SK-N-SH (cell line): Measurements from ENCODE around the gene ARHGEF18. TPM values are rescaled to one million over a fixed set of nuclear protein-coding genes. Genes with fewer than 3 reads are reported as not detected.

Source experiments
- CTCF ChIA-PET: fragments of 300-600, 350-600 bp; formaldehyde crosslinking; extraction: SDS; loops from one replicate; lab custom pipeline; 2021; lab: Yijun Ruan, JAX
- POLR2A ChIA-PET: fragments of 350-600 bp; sonication (Branson Sonifier 250); formaldehyde crosslinking; extraction: SDS; loops from one replicate; lab custom pipeline; 2020; ENCODE audit warnings: antibody characterized with exemption, inconsistent platforms; lab: Yijun Ruan, JAX
- DNase-seq: peaks from one replicate; pipeline ENCODE4 v3.0.0; 2012
- H2AFZ ChIP-seq: fragments of 200-600 bp; sonication (generic); 2 replicates; pipeline ENCODE4 v1.8.1; 2016; ENCODE audit warnings: antibody characterized with exemption, mild to moderate bottlenecking, low read depth
- H3F3A ChIP-seq: fragments of 200-600 bp; sonication (generic); replicated peaks from 2 replicates; pipeline ENCODE3; 2016; ENCODE audit warnings: antibody characterized with exemption, mild to moderate bottlenecking; ENCODE audit not compliant: insufficient read depth
- H3K27ac ChIP-seq, 2 experiments: fragments of 200-500 bp in 1 of 2; fragments of 200-600 bp in 1 of 2; sonication (Bioruptor generic) in 1 of 2; sonication (generic), shearing (Covaris generic) in 1 of 2; 2 replicates each; pipeline versions ENCODE4 v1.5.1 to v1.6.1; 2014 to 2016; ENCODE audit warnings: low read depth in 2 of 2, inconsistent platforms in 1 of 2, low read length in 1 of 2, mild to moderate bottlenecking in 1 of 2, mixed read lengths in 1 of 2
- H3K27me3 ChIP-seq: fragments of 200-600 bp; sonication (generic), shearing (Covaris generic); 2 replicates; pipeline ENCODE4 v1.6.1; 2016; ENCODE audit warnings: mixed run types; ENCODE audit not compliant: insufficient read depth
- H3K36me3 ChIP-seq, 2 experiments: fragments of 200-500 bp in 1 of 2; fragments of 200-600 bp in 1 of 2; sonication (Bioruptor generic) in 1 of 2; sonication (generic) in 1 of 2; replicated peaks in 1 of 2; 2 replicates each; pipeline versions ENCODE3 to v1.5.1; 2014 to 2016; ENCODE audit warnings: low read length in 1 of 2, mild to moderate bottlenecking in 1 of 2; ENCODE audit not compliant: insufficient read depth in 2 of 2, control insufficient read depth in 1 of 2
- H3K4me1 ChIP-seq, 2 experiments: fragments of 200-500 bp in 1 of 2; fragments of 200-600 bp in 1 of 2; sonication (Bioruptor generic) in 1 of 2; sonication (generic), shearing (Covaris generic) in 1 of 2; 2 replicates each; pipeline versions ENCODE4 v1.5.1 to v1.6.1; 2014 to 2016; ENCODE audit warnings: low read depth in 1 of 2, low read length in 1 of 2, mixed run types in 1 of 2; ENCODE audit not compliant: insufficient read depth in 2 of 2, control insufficient read depth in 1 of 2
- H3K4me2 ChIP-seq: fragments of 200-600 bp; sonication (generic), shearing (Covaris generic); 2 replicates; pipeline ENCODE4 v1.6.1; 2017; ENCODE audit warnings: mixed run types
- H3K4me3 ChIP-seq, 2 experiments: fragments of 200-500 bp in 1 of 2; fragments of 200-600 bp in 1 of 2; sonication (Bioruptor generic) in 1 of 2; sonication (generic), shearing (Covaris generic) in 1 of 2; 2 replicates each; pipeline versions ENCODE4 v1.5.1 to v1.8.1; 2014 to 2016; ENCODE audit warnings: low read depth in 2 of 2, inconsistent platforms in 1 of 2, low read length in 1 of 2, mild to moderate bottlenecking in 1 of 2, mixed read lengths in 1 of 2, moderate library complexity in 1 of 2
- H3K79me2 ChIP-seq: fragments of 200-600 bp; sonication (generic); 2 replicates; pipeline ENCODE4 v1.8.1; 2017; ENCODE audit warnings: mild to moderate bottlenecking; ENCODE audit not compliant: insufficient read depth
- H3K9ac ChIP-seq: fragments of 200-600 bp; sonication (generic); 2 replicates; pipeline ENCODE4 v1.6.1; 2017; ENCODE audit warnings: mixed run types
- H3K9me2 ChIP-seq: fragments of 200-600 bp; sonication (generic); 2 replicates; pipeline ENCODE4 v1.6.1; 2017; ENCODE audit warnings: mixed run types
- H3K9me3 ChIP-seq: fragments of 200-600 bp; sonication (generic); 2 replicates; pipeline ENCODE4 v1.6.1; 2017; ENCODE audit warnings: mixed run types, mild to moderate bottlenecking, moderate library complexity
- H4K20me1 ChIP-seq: fragments of 200-600 bp; sonication (generic); 2 replicates; pipeline ENCODE4 v1.6.1; 2017; ENCODE audit warnings: mild to moderate bottlenecking, mixed run types; ENCODE audit not compliant: insufficient read depth
- CHD2 ChIP-seq: fragments of 150-350 bp; IDR thresholded peaks from 2 replicates; pipeline ENCODE4 v1.6.1; 2018; ENCODE audit warnings: low read length; ENCODE audit not compliant: partially characterized antibody
- ELF1 ChIP-seq: IDR thresholded peaks from 2 replicates; pipeline ENCODE4 v1.4.0; 2012
- EP300 ChIP-seq, 2 experiments: IDR thresholded peaks; 2 replicates each; pipeline versions ENCODE4 v1.4.0 to v1.6.1; 2012; ENCODE audit warnings: borderline replicate concordance in 1 of 2, low read depth in 1 of 2, low read length in 1 of 2
- FOSL2 ChIP-seq: IDR thresholded peaks from 2 replicates; pipeline ENCODE4 v1.4.0; 2012; ENCODE audit warnings: low read depth, mild to moderate bottlenecking, moderate library complexity, borderline replicate concordance
- FOXJ3 ChIP-seq: sonication (generic); formaldehyde crosslinking; IDR thresholded peaks from 2 replicates; pipeline ENCODE4 v1.5.1; 2020; ENCODE audit warnings: mild to moderate bottlenecking, missing genetic modification reagents
- GABPA ChIP-seq: IDR thresholded peaks from 2 replicates; pipeline ENCODE4 v1.4.0; 2012; ENCODE audit warnings: low read depth, mild to moderate bottlenecking
- GATA2 ChIP-seq: sonication (generic); formaldehyde crosslinking; IDR thresholded peaks from 2 replicates; pipeline ENCODE4 v1.5.0; 2020; ENCODE audit warnings: mild to moderate bottlenecking, missing genetic modification reagents
- JUND ChIP-seq: IDR thresholded peaks from 2 replicates; pipeline ENCODE4 v1.4.0; 2012
- MXI1 ChIP-seq: IDR thresholded peaks from 2 replicates; pipeline ENCODE4 v1.6.1; 2012; ENCODE audit warnings: mild to moderate bottlenecking, low read depth, low read length, improper control_type of control experiment
- RAD21 ChIP-seq: IDR thresholded peaks from 2 replicates; pipeline ENCODE4 v1.6.1; 2012; ENCODE audit warnings: mild to moderate bottlenecking, low read length
- RFX5 ChIP-seq: IDR thresholded peaks from 2 replicates; pipeline ENCODE4 v1.6.1; 2012; ENCODE audit warnings: mild to moderate bottlenecking, improper control_type of control experiment, low read length
- TCF12 ChIP-seq: IDR thresholded peaks from 2 replicates; pipeline ENCODE4 v1.4.0; 2012
- TEAD4 ChIP-seq: IDR thresholded peaks from 2 replicates; pipeline ENCODE4 v1.4.0; 2012; ENCODE audit warnings: mild to moderate bottlenecking, borderline replicate concordance; ENCODE audit not compliant: insufficient read depth
- WGBS: methylation state at CpG from one replicate; pipeline ENCODE4 v1.1.6; 2017; ENCODE audit warnings: low lambda C conversion rate; 5-methylcytosine and 5-hydroxymethylcytosine counted together
- polyA plus RNA-seq, 3 experiments: library from polyadenylated mRNA; depleted of rRNA; stranded (reverse); fragments of >200 nt; gene quantifications; 2 replicates each; pipeline ENCODE4 v1.2.3, GENCODE V29; 2012
- TF ChIP-seq, protein P1 (sequence below): IDR thresholded peaks from 2 replicates; pipeline ENCODE4 v1.6.1; 2012; ENCODE audit warnings: mild to moderate bottlenecking, low read depth, low read length, moderate library complexity
- TF ChIP-seq, protein P2 (sequence below): IDR thresholded peaks from 2 replicates; pipeline ENCODE4 v1.4.0; 2012; ENCODE audit warnings: low read depth, borderline replicate concordance
- TF ChIP-seq, protein P3 (sequence below): fragments of 150-350 bp; IDR thresholded peaks from 2 replicates; pipeline ENCODE4 v1.6.1; 2017; ENCODE audit warnings: antibody characterized with exemption, low read length, low read depth, borderline replicate concordance
- TF ChIP-seq, protein P4 (sequence below): IDR thresholded peaks from 2 replicates; pipeline ENCODE4; 2012
- TF ChIP-seq, protein P5 (sequence below): fragments of 150-350 bp; IDR thresholded peaks from 2 replicates; pipeline ENCODE4 v1.6.1; 2016; ENCODE audit warnings: mild to moderate bottlenecking, low read depth, low read length

The ARHGEF18 gene
- polyA plus RNA-seq, 1 of the 3 experiments (the other 2 are of a cell fraction): 11.7 TPM

DNA sequence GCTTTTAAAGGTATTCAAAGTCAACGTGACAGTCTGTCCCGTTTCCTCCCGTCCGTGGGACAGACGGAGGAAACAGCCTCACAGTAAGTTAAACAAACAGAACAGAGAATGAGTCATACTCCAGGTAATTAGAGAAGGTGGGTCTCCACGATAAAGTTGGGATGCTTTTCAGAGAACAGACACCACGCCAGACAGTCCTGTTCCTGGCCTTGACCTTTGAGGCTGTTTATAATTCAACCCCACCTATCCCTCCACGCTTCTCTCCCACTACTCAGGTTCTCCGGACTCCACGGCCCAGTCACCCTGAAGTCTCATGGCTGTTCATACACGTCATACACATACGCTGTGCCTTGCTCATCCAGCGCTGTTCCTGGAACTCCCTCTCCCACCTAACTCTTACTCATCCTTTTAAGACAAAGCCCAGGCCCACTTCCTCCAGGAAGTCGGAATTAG lies 42.5 kb downstream of the ARHGEF18 start:
- Histone ChIP-seq H3K4me3 (no peak overlapping the region), H3K27ac (no peak overlapping the region)
- CTCF ChIA-PET: no interaction called here
- TF ChIP-seq TEAD4: no peak
- no peak for TF ChIP-seq GATA2 (CRISPR knock-in tag)
- no peak for TF ChIP-seq MXI1
- TF ChIP-seq CHD2: no peak
- TF ChIP-seq, protein P1, sequence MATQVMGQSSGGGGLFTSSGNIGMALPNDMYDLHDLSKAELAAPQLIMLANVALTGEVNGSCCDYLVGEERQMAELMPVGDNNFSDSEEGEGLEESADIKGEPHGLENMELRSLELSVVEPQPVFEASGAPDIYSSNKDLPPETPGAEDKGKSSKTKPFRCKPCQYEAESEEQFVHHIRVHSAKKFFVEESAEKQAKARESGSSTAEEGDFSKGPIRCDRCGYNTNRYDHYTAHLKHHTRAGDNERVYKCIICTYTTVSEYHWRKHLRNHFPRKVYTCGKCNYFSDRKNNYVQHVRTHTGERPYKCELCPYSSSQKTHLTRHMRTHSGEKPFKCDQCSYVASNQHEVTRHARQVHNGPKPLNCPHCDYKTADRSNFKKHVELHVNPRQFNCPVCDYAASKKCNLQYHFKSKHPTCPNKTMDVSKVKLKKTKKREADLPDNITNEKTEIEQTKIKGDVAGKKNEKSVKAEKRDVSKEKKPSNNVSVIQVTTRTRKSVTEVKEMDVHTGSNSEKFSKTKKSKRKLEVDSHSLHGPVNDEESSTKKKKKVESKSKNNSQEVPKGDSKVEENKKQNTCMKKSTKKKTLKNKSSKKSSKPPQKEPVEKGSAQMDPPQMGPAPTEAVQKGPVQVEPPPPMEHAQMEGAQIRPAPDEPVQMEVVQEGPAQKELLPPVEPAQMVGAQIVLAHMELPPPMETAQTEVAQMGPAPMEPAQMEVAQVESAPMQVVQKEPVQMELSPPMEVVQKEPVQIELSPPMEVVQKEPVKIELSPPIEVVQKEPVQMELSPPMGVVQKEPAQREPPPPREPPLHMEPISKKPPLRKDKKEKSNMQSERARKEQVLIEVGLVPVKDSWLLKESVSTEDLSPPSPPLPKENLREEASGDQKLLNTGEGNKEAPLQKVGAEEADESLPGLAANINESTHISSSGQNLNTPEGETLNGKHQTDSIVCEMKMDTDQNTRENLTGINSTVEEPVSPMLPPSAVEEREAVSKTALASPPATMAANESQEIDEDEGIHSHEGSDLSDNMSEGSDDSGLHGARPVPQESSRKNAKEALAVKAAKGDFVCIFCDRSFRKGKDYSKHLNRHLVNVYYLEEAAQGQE: no peak
- TF ChIP-seq RAD21: no peak
- TF ChIP-seq, protein P2, sequence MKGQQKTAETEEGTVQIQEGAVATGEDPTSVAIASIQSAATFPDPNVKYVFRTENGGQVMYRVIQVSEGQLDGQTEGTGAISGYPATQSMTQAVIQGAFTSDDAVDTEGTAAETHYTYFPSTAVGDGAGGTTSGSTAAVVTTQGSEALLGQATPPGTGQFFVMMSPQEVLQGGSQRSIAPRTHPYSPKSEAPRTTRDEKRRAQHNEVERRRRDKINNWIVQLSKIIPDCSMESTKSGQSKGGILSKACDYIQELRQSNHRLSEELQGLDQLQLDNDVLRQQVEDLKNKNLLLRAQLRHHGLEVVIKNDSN: no peak
- TF ChIP-seq FOSL2: no peak
- TF ChIP-seq, protein P3, sequence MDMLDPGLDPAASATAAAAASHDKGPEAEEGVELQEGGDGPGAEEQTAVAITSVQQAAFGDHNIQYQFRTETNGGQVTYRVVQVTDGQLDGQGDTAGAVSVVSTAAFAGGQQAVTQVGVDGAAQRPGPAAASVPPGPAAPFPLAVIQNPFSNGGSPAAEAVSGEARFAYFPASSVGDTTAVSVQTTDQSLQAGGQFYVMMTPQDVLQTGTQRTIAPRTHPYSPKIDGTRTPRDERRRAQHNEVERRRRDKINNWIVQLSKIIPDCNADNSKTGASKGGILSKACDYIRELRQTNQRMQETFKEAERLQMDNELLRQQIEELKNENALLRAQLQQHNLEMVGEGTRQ: no peak
- no peak for TF ChIP-seq ELF1
- no peak for TF ChIP-seq RFX5
- TF ChIP-seq JUND: no peak
- TF ChIP-seq, protein P4, sequence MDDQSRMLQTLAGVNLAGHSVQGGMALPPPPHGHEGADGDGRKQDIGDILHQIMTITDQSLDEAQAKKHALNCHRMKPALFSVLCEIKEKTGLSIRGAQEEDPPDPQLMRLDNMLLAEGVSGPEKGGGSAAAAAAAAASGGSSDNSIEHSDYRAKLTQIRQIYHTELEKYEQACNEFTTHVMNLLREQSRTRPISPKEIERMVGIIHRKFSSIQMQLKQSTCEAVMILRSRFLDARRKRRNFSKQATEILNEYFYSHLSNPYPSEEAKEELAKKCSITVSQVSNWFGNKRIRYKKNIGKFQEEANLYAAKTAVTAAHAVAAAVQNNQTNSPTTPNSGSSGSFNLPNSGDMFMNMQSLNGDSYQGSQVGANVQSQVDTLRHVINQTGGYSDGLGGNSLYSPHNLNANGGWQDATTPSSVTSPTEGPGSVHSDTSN: no peak
- TF ChIP-seq GABPA: no peak
- TF ChIP-seq, protein P5, sequence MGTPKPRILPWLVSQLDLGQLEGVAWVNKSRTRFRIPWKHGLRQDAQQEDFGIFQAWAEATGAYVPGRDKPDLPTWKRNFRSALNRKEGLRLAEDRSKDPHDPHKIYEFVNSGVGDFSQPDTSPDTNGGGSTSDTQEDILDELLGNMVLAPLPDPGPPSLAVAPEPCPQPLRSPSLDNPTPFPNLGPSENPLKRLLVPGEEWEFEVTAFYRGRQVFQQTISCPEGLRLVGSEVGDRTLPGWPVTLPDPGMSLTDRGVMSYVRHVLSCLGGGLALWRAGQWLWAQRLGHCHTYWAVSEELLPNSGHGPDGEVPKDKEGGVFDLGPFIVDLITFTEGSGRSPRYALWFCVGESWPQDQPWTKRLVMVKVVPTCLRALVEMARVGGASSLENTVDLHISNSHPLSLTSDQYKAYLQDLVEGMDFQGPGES: no peak
- TF ChIP-seq FOXJ3 (CRISPR knock-in tag): no peak
- TF ChIP-seq TCF12: no peak
- TF ChIP-seq EP300 (IDR thresholded peaks at IDR 0.05; ENCODE audit: borderline replicate concordance in 1 of 2, low read depth in 1 of 2, low read length in 1 of 2): no peak
- TF ChIP-seq, all 33 proteins: peak for 0
- POLR2A ChIA-PET: no interaction called here
- no peaks in the 10 kb centered on the region for H3K36me3 ChIP-seq
- no peaks in the 10 kb centered on the region for H3K27me3 ChIP-seq
- H3K4me2 ChIP-seq: no peak overlapping the region
- no peak overlapping the region for H2AFZ ChIP-seq
- H3K4me1 ChIP-seq: peaks cover 0 to 9% of the 10 kb centered on the region in 2 experiments; a peak in 1 of 4 replicates
- H3K9me2 ChIP-seq: no peaks in the 10 kb centered on the region
- 71% methylated on average over 14 of the region's 14 CpGs for WGBS
- no peak overlapping the region for H3K9ac ChIP-seq
- H3F3A ChIP-seq: no peaks in the 10 kb centered on the region
- no peak for DNase-seq
- peaks cover 13% of the 10 kb centered on the region for H3K79me2 ChIP-seq
- no peaks in the 10 kb centered on the region; the same call in 1 of the 2 replicates for H4K20me1 ChIP-seq
- no peaks in the 10 kb centered on the region for H3K9me3 ChIP-seq
